Measurements from ENCODE around the gene QRICH2. TPM values are rescaled to one million over a fixed set of nuclear protein-coding genes. Genes with fewer than 3 reads are reported as not detected.

QRICH2 gene
- total and polyA plus RNA-seq, 9 of the 15 experiments (the other 6 are each of a cell fraction or from before 2014, with no cell fraction given): 0.03 to 1.6 (median 0.81) TPM

DNA sequence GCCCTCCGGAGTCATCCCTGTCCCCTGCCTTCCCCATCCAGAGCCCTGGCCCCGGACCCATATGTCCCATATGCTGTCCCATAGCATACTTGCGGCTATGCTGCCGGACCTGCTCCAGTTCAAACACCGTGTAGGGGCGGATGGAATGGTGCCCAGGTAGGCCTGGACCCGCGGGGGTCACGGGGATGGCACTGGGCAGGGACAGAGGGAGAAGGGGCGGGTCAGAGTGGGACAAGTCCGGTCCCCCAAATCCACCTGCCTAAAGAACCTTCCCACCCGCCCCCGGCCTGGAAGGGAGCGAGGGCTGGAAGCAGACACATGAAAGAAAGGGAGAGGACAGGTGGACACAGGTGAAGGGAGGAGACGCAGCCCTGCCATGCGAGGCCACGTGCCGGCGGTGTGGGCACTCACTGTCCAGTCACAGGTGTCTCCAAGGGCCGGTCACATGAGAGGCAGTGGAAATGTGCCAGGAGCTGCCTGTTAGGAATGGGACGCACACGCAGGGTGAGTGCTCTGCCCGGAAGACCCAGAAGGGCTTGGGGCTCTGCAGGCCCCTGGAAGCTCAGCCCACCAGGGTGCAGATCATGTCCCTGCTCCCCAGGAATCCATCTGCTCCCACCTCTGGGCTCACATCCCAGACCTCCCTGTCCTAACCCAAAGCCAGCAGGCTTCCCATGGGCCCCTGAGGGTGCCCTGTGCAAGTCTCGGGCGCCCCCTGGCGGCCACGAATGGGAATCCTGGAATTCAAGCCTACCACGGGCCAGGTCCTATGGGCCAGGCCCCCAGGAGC, 28.9 kb downstream of the QRICH2 start:
- Histone ChIP-seq H3K4me1 (replicated peaks in 1 of 2; ENCODE audit: control insufficient read depth in 2 of 2, insufficient read depth in 2 of 2, low read length in 2 of 2) (peaks cover 12 to 75% of the 10 kb centered on the region in 2 experiments; a peak in 4 of 5 replicates), H3K4me2 (ENCODE audit: insufficient read depth, low read length) (no peak overlapping the region), H3K79me2 (ENCODE audit: control insufficient read depth, insufficient read depth, low read length) (no peaks in the 10 kb centered on the region), H3K27me3 (ENCODE audit: control insufficient read depth in 2 of 2, insufficient read depth in 2 of 2, low read length in 2 of 2) (no peaks in the 10 kb centered on the region), H3K36me3 (ENCODE audit: control insufficient read depth, insufficient read depth, low read length) (no peaks in the 10 kb centered on the region), H3K4me3 (no peak overlapping the region), H3K9me3 (replicated peaks; ENCODE audit: control insufficient read depth, insufficient read depth, low read depth, low read length) (no peaks in the 10 kb centered on the region), H2AFZ (ENCODE audit: low read depth, low read length) (no peak overlapping the region), H3K9me1 (ENCODE audit: control insufficient read depth, insufficient read depth, low read length) (no peaks in the 10 kb centered on the region), H3K27ac (ENCODE audit: extremely low read depth, low read depth, low read length) (no peak overlapping the region), H3K9ac (ENCODE audit: insufficient read depth in 1 of 2, low read depth in 2 of 2, low read length in 2 of 2) (peak overlapping the region in 1 of 2 experiments; percentile 66; a peak in 2 of 4 replicates), H4K20me1 (replicated peaks; ENCODE audit: control insufficient read depth, insufficient read depth, low read length) (no peaks in the 10 kb centered on the region)
- CTCF ChIA-PET (ENCODE audit: low intra/inter-chr PET ratio): interaction anchor here (0.6 to 4.5 kb wide), 6 partner anchors 20 to 279 kb away, joined by 3 to 89 read pairs (median 5); partner anchors contain the start of gene CDK3
- FAIRE-seq (peak; percentile 92), ATAC-seq (peak; percentile 97), DNase-seq (ENCODE audit: extremely low read depth in 1 of 4, low spot score in 3 of 4) (peak; percentile 87 to 94 (median 90))
- POLR2A ChIA-PET: interaction anchor here (0.6 to 7.3 kb wide), 15 partner anchors 8 to 682 kb away, joined by 3 to 91 read pairs (median 4); partner anchors contain the start of gene UBALD2
- intact Hi-C loops (cut with micrococcal nuclease): loop anchor here (1.0 to 5.0 kb wide), 2 partner anchors 158 to 262 kb away; no protein-coding TSS in a partner anchor
- no TSS peak for BruUV-seq (replicated peaks)
- in situ Hi-C loops (cut with MboI): no loop called here
- 47% methylated on average over 20 of the region's 28 CpGs for WGBS (ENCODE audit: insufficient coverage, low coverage, missing lambda C conversion rate)
- TF ChIP-seq, protein P1, sequence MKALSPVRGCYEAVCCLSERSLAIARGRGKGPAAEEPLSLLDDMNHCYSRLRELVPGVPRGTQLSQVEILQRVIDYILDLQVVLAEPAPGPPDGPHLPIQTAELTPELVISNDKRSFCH (CRISPR knock-in tag; IDR thresholded peaks at IDR 0.05): no peak
- TF ChIP-seq, protein P1 (tag; IDR thresholded peaks at IDR 0.05): no peak
- TF ChIP-seq POLR2AphosphoS5 (IDR thresholded peaks at IDR 0.05; ENCODE audit: control insufficient read depth, insufficient read depth, low read depth, low read length) (no peak), ILF3 (IDR thresholded peaks at IDR 0.05; ENCODE audit: borderline replicate concordance) (no peak), DNMT1 (IDR thresholded peaks at IDR 0.05) (no peak), ERF (CRISPR knock-in tag; IDR thresholded peaks at IDR 0.05) (0 out of 2 replicates have a peak, but pooled peaks have one; percentile 38), ZBTB2 (IDR thresholded peaks at IDR 0.05) (no peak), ZNF584 (CRISPR knock-in tag; IDR thresholded peaks at IDR 0.05; ENCODE audit: low read depth) (no peak), MYNN (IDR thresholded peaks at IDR 0.05) (no peak), MYNN (CRISPR knock-in tag; IDR thresholded peaks at IDR 0.05) (no peak), HINFP (tag; conservative IDR thresholded peaks at IDR 0.05; ENCODE audit: low read depth) (no peak), SRF (CRISPR knock-in tag; IDR thresholded peaks at IDR 0.05) (peak in 1 of 2 experiments; percentile 52; a peak in 1 of 4 replicates), RBBP5 (IDR thresholded peaks at IDR 0.05; ENCODE audit: borderline replicate concordance, insufficient read depth, low read length, poor library complexity, severe bottlenecking) (no peak), SMARCA5 (IDR thresholded peaks at IDR 0.05) (no peak)
- TF ChIP-seq, protein P2, sequence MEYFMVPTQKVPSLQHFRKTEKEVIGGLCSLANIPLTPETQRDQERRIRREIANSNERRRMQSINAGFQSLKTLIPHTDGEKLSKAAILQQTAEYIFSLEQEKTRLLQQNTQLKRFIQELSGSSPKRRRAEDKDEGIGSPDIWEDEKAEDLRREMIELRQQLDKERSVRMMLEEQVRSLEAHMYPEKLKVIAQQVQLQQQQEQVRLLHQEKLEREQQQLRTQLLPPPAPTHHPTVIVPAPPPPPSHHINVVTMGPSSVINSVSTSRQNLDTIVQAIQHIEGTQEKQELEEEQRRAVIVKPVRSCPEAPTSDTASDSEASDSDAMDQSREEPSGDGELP (CRISPR knock-in tag; IDR thresholded peaks at IDR 0.05; ENCODE audit: borderline replicate concordance): peak; percentile 48; the same call in 1 of the 2 replicates

All from K562 (cell line).